Measurements from ENCODE around the gene PRPH2. TPM values are rescaled to one million over a fixed set of nuclear protein-coding genes. Genes with fewer than 3 reads are reported as not detected.

The PRPH2 gene, protein sequence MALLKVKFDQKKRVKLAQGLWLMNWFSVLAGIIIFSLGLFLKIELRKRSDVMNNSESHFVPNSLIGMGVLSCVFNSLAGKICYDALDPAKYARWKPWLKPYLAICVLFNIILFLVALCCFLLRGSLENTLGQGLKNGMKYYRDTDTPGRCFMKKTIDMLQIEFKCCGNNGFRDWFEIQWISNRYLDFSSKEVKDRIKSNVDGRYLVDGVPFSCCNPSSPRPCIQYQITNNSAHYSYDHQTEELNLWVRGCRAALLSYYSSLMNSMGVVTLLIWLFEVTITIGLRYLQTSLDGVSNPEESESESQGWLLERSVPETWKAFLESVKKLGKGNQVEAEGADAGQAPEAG
- total RNA-seq: under 1 TPM; under 0.01 to 0.34 TPM

DNA sequence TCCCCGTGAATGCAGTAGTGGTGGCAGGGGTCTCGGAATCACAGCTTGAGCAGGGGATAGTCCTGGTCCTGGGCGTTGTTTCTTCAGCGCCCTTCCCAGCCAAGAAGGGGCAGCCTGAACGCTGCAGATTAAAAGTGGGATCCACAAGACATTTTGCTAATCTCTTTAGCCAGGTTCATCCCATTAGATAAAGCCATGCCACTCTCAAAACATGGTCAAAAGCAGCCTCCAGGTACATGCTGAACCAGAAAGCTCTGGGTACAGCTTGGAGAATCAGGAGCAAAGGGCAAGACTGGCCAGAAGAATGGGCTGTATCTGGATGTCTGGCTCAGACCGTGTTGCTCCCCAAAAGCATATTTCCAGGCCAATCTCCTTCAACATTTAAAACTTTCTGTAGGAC lies at the start of gene PRPH2:
Gene PRPH2, minus strand, starts transcription at position 101 of the 400 bp plus-strand sequence. CDS start 263 bp downstream, outside the sequence.

DNA sequence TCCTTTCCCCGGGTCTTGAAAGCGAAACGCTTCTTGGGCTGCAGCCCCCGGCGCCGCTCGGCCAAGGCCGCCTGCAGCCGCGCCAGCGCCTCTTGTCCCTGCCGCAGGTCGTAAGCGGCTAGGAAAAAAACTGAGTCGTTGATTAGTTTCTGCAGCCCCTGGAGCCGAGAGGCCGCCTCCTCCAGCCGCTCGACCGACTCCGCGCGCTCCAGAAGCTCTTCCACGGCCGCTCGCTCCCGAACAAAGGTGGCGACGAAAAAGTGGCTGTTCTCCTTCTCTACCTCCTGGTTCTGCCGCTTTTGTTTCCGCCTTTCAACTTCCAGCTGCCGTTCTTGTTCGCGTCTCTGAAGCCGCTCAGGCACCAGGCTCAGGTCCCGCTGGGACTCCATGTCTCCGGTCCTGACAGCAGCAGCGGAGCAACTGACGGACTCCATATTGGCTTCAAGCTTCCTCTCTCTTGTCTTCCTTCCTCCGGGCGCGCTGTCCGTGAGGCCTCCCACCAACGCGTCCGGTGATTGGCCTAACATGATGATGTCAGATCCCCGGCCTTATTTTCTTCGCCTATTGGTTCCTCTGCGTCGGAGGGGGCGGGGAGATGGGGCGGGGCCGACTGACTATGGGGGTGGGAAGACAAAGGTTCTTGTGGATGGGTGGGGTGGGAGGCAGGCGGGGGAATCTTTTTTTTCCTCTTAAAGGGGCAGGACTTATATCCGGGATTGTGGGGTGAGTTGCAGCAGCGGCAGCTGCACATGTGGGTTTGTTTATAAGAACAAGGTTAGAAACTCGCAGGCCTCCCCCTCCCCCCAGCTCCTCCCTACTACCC lies 23.5 kb upstream of the PRPH2 start, which contains the start of gene TBCC:
Gene TBCC, minus strand, starts transcription at position 464 of the 823 bp plus-strand sequence. Its CDS starts 30 bp downstream, at position 434.

Small RNA genes within 50 kb of the gene (small RNA-seq; reads per million reads assigned to genes)
- gene RNU6-890P: 0 to 0.06 reads per million in 2 donors

Other genes with a start within 250 kb of the PRPH2 start
- gene UBR2, start 158.6 kb downstream of the PRPH2 start, total RNA-seq: 10 to 100 TPM; 20.6 to 22.0 TPM
- gene TBCC, start 23.5 kb upstream of the PRPH2 start, total RNA-seq: 10 to 100 TPM; 37.2 to 49.0 TPM
- gene BICRAL, start 59.5 kb upstream of the PRPH2 start, total RNA-seq: 1 to 10 TPM; 4.7 to 4.8 TPM
- gene RPL7L1, start 157.0 kb upstream of the PRPH2 start, total RNA-seq: 100 to 1,000 TPM; 113 to 149 TPM
- under 1 TPM in 1 of 2 donors, not detected in 1; 0.33 TPM for gene PTCRA, start 193.5 kb upstream of the PRPH2 start, total RNA-seq
- 10 to 100 TPM; 19.6 to 39.6 TPM for gene CNPY3, start 206.9 kb upstream of the PRPH2 start, total RNA-seq
- not detected for gene GNMT, start 238.2 kb upstream of the PRPH2 start, total RNA-seq

All from melanocyte of skin (primary cell).